Hematopoietic multipotent progenitor cell treated with erythropoietin and hydrocortisone succinate and interleukin-3 and kit ligand, for 8 days (in vitro differentiated cells): Measurements from ENCODE around the gene GALNT7.
"Not testable (repeated sequence)": the region's sequence is repeated elsewhere in the genome, so short reads cannot be mapped to it uniquely, and the experiment has no call there.

Source experiments
- DNase-seq: peaks from one replicate; pipeline ENCODE4 v3.0.0-alpha.2; 2015

Gene GALNT7

GRCh38 chr4:173195109-173195508 lies 26.5 kb downstream of the GALNT7 start:
- DNase-seq = no peak

GRCh38 chr4:173199553-173199952 lies 30.9 kb downstream of the GALNT7 start:
- DNase-seq = no peak

GRCh38 chr4:173200103-173200884 lies 31.7 kb downstream of the GALNT7 start:
- DNase-seq = no peak

- DNase-seq = no peak
Measured at GRCh38 chr4:173202395-173202794, 33.8 kb downstream of the GALNT7 start.

GRCh38 chr4:173205656-173206055 lies 37.0 kb downstream of the GALNT7 start:
- no peak for DNase-seq

GRCh38 chr4:173208420-173208819 lies 39.8 kb downstream of the GALNT7 start:
- DNase-seq = no peak

- no peak for DNase-seq
Measured at GRCh38 chr4:173211222-173211621, 42.6 kb downstream of the GALNT7 start.

- DNase-seq = peak; percentile 35
Measured at GRCh38 chr4:173211838-173212237, 43.2 kb downstream of the GALNT7 start.

- DNase-seq = no peak
Measured at GRCh38 chr4:173212379-173212778, 43.8 kb downstream of the GALNT7 start.

GRCh38 chr4:173213296-173213695 lies 44.7 kb downstream of the GALNT7 start:
- no peak for DNase-seq

- DNase-seq = peak; percentile 50
Measured at GRCh38 chr4:173214231-173214630, 45.6 kb downstream of the GALNT7 start.

- DNase-seq = no peak
Measured at GRCh38 chr4:173214661-173215060, 46.0 kb downstream of the GALNT7 start.

GRCh38 chr4:173217075-173217474 lies 48.5 kb downstream of the GALNT7 start:
- no peak for DNase-seq

GRCh38 chr4:173217727-173218126 lies 49.1 kb downstream of the GALNT7 start:
- peak; percentile 57 for DNase-seq

GRCh38 chr4:173218411-173219125 lies 50.0 kb downstream of the GALNT7 start:
- peak; percentile 58 for DNase-seq

GRCh38 chr4:173219126-173219437 lies 50.5 kb downstream of the GALNT7 start:
- DNase-seq = not testable (repeated sequence)

GRCh38 chr4:173223743-173224142 lies 55.1 kb downstream of the GALNT7 start:
- DNase-seq = no peak

GRCh38 chr4:173226401-173226888 lies 57.8 kb downstream of the GALNT7 start:
- no peak for DNase-seq

GRCh38 chr4:173227756-173228155 lies 59.1 kb downstream of the GALNT7 start:
- no peak for DNase-seq

- peak; percentile 27 for DNase-seq
Measured at GRCh38 chr4:173230062-173230461, 61.5 kb downstream of the GALNT7 start.

GRCh38 chr4:173231916-173232315 lies 63.3 kb downstream of the GALNT7 start:
- DNase-seq = peak; percentile 55

- DNase-seq = no peak
Measured at GRCh38 chr4:173233857-173234256, 65.2 kb downstream of the GALNT7 start.

GRCh38 chr4:173235050-173235449 lies 66.4 kb downstream of the GALNT7 start:
- no peak for DNase-seq

GRCh38 chr4:173236301-173236700 lies 67.7 kb downstream of the GALNT7 start:
- no peak for DNase-seq
